K562 (cell line): ENCODE results near the gene MED15. TPM values are rescaled to one million over a fixed set of nuclear protein-coding genes. Genes with fewer than 3 reads are reported as not detected.

Experiments
- polyA plus RNA-seq, 8 experiments: library from polyadenylated mRNA; depleted of rRNA in 4 of 8; stranded (reverse) in 5 of 8; unstranded in 3 of 8; fragments of >200 nt; fragmentation: Nextera tagmentation in 2 of 8; fragmentation: Illumina TruSeq in 1 of 8; extraction: Ambion mirVana in 2 of 8; extraction: Trizol in 1 of 8; gene quantifications; 2 replicates each; pipeline versions ENCODE4 v1.2.1 to v1.2.3, GENCODE V29; 2011 to 2014; ENCODE audit warnings: inconsistent platforms in 1 of 8, missing spikeins in 1 of 8
- total RNA-seq, 7 experiments: library from RNA; depleted of rRNA in 6 of 7; stranded (reverse); fragments of >200 nt in 6 of 7; fragmentation: Illumina TruSeq in 2 of 7; extraction: Trizol in 2 of 7; gene quantifications; 2 replicates each; pipeline versions ENCODE4 v1.2.1 to v1.2.3, GENCODE V29; 2011 to 2021; ENCODE audit warnings: low replicate concordance in 1 of 7
- TF ChIP-seq, protein P1 (sequence below): fragments of 250-450 bp; sonication (Bioruptor Pico); IDR thresholded peaks from 2 replicates; pipeline ENCODE4 v1.4.0; 2020; ENCODE audit warnings: mild to moderate bottlenecking, moderate library complexity, borderline replicate concordance
- TF ChIP-seq, protein P2 (sequence below), 2 experiments: fragments of 450-650 bp in 1 of 2; IDR thresholded peaks; 2 replicates each; pipeline ENCODE4 v1.6.1; 2011 to 2017; ENCODE audit warnings: low read depth in 2 of 2, antibody characterized with exemption in 1 of 2, borderline replicate concordance in 1 of 2, low read length in 1 of 2, mild to moderate bottlenecking in 1 of 2, mixed read lengths in 1 of 2; ENCODE audit not compliant: control insufficient read depth in 1 of 2

MED15 gene
- total and polyA plus RNA-seq, 9 of the 15 experiments (the other 6 are each of a cell fraction or from before 2014, with no cell fraction given) = 4.0 to 271 (median 60.1) TPM

DNA sequence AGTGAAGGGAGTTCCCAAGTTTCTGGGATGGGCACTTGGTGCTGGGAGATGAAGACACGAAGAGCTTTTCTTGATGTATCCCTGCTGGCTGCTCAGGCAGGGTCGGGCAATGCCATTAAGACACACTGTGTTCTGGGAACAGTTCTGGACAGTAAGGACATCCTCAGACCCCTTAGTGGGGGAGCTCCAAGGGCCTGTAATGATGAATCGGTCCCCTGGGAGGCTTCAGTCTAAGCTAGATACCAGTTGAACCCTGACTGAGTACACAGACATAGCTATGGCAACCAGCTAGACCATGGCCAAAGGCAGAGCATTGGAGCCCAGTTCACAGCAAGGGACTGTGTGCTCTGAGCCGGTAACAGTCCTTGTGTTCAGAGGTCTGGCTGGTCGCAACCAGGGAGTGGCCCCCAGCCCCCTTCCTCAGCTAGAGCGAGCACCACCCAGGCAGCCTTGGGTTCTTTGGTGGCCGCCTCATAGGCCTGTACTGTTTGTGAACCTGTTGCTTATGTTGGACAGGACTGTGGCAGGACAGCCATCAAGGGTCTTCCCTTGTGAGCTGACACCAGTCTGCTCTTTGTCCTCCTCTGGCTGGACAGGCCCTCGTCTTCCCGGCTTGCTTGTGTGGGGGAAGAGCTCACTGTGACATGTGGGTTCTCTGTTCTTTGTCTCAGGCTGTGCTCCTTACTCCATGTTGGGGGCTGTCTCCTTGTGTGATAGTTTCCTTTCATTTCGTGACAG lies 25.0 kb downstream of the MED15 start (continued):
- TF ChIP-seq, protein P1, sequence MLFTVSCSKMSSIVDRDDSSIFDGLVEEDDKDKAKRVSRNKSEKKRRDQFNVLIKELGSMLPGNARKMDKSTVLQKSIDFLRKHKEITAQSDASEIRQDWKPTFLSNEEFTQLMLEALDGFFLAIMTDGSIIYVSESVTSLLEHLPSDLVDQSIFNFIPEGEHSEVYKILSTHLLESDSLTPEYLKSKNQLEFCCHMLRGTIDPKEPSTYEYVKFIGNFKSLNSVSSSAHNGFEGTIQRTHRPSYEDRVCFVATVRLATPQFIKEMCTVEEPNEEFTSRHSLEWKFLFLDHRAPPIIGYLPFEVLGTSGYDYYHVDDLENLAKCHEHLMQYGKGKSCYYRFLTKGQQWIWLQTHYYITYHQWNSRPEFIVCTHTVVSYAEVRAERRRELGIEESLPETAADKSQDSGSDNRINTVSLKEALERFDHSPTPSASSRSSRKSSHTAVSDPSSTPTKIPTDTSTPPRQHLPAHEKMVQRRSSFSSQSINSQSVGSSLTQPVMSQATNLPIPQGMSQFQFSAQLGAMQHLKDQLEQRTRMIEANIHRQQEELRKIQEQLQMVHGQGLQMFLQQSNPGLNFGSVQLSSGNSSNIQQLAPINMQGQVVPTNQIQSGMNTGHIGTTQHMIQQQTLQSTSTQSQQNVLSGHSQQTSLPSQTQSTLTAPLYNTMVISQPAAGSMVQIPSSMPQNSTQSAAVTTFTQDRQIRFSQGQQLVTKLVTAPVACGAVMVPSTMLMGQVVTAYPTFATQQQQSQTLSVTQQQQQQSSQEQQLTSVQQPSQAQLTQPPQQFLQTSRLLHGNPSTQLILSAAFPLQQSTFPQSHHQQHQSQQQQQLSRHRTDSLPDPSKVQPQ (CRISPR knock-in tag) = no peak
- TF ChIP-seq, protein P2, sequence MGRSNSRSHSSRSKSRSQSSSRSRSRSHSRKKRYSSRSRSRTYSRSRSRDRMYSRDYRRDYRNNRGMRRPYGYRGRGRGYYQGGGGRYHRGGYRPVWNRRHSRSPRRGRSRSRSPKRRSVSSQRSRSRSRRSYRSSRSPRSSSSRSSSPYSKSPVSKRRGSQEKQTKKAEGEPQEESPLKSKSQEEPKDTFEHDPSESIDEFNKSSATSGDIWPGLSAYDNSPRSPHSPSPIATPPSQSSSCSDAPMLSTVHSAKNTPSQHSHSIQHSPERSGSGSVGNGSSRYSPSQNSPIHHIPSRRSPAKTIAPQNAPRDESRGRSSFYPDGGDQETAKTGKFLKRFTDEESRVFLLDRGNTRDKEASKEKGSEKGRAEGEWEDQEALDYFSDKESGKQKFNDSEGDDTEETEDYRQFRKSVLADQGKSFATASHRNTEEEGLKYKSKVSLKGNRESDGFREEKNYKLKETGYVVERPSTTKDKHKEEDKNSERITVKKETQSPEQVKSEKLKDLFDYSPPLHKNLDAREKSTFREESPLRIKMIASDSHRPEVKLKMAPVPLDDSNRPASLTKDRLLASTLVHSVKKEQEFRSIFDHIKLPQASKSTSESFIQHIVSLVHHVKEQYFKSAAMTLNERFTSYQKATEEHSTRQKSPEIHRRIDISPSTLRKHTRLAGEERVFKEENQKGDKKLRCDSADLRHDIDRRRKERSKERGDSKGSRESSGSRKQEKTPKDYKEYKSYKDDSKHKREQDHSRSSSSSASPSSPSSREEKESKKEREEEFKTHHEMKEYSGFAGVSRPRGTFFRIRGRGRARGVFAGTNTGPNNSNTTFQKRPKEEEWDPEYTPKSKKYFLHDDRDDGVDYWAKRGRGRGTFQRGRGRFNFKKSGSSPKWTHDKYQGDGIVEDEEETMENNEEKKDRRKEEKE (IDR thresholded peaks at IDR 0.05; ENCODE audit: borderline replicate concordance in 1 of 2, control insufficient read depth in 1 of 2, low read depth in 2 of 2, low read length in 1 of 2) = no peak
- TF ChIP-seq, all 486 proteins: peak for 18
